ENCODE data around the gene KRT83. TPM values are rescaled to one million over a fixed set of nuclear protein-coding genes. Genes with fewer than 3 reads are reported as not detected.

KRT83 gene
- total and polyA plus RNA-seq, 2 of the 13 experiments (the other 11 are each of a cell fraction or from before 2014, with no cell fraction given): not detected

DNA sequence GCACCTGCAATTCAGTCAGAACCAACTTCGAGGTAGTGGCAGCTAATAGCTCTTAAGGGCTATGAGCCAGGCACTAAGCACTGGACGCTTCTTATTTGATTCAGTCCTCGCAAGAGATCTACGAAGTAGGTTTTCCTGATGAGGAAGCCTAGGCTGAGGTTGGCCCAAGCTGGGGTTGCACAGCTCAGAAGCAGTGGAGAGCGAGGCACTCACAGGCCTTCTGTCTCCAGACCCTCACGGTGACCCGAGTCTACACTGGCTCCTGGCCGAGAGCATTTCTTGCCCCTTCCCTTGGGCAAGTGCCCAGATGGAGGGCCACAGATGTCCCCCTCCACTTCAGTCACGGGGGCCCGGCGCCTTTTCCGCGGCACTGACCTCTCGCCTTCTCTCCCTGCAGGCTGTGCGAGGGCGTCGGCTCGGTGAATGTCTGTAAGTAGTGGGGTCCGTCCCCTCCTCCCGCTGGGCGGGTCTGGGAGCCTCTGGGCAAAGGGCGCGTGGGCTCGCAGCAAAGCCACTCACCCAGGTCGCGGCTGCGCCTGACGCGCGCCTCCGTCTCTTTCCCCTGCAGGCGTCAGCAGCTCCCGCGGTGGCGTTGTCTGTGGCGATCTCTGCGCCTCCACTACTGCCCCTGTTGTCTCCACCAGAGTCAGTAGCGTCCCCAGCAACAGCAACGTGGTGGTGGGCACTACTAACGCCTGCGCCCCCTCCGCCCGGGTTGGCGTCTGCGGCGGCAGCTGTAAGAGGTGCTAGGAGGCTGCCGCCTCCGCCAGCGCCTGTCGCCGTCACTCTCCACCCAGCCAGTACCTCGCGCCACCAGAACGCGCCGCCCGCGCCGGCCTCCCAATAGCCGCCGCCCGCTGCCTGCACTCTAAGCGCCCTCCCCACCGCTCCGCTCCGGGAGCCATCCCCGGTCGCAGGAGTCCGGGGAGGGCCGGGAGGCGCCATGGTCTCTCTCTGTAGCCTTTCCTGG lies 13.1 kb downstream of the KRT83 start (continued):
- TF ChIP-seq, protein P1, sequence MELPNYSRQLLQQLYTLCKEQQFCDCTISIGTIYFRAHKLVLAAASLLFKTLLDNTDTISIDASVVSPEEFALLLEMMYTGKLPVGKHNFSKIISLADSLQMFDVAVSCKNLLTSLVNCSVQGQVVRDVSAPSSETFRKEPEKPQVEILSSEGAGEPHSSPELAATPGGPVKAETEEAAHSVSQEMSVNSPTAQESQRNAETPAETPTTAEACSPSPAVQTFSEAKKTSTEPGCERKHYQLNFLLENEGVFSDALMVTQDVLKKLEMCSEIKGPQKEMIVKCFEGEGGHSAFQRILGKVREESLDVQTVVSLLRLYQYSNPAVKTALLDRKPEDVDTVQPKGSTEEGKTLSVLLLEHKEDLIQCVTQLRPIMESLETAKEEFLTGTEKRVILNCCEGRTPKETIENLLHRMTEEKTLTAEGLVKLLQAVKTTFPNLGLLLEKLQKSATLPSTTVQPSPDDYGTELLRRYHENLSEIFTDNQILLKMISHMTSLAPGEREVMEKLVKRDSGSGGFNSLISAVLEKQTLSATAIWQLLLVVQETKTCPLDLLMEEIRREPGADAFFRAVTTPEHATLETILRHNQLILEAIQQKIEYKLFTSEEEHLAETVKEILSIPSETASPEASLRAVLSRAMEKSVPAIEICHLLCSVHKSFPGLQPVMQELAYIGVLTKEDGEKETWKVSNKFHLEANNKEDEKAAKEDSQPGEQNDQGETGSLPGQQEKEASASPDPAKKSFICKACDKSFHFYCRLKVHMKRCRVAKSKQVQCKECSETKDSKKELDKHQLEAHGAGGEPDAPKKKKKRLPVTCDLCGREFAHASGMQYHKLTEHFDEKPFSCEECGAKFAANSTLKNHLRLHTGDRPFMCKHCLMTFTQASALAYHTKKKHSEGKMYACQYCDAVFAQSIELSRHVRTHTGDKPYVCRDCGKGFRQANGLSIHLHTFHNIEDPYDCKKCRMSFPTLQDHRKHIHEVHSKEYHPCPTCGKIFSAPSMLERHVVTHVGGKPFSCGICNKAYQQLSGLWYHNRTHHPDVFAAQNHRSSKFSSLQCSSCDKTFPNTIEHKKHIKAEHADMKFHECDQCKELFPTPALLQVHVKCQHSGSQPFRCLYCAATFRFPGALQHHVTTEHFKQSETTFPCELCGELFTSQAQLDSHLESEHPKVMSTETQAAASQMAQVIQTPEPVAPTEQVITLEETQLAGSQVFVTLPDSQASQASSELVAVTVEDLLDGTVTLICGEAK (IDR thresholded peaks at IDR 0.05): no peak
- TF ChIP-seq, protein P1 (CRISPR knock-in tag; IDR thresholded peaks at IDR 0.05): no peak
- TF ChIP-seq ZNF790 (CRISPR knock-in tag; IDR thresholded peaks at IDR 0.05; ENCODE audit: borderline replicate concordance) (no peak), HNRNPLL (IDR thresholded peaks at IDR 0.05; ENCODE audit: low read depth, low read length, poor library complexity, severe bottlenecking) (peak; percentile 53), KLF6 (CRISPR knock-in tag; IDR thresholded peaks at IDR 0.05) (no peak), SPEN (CRISPR knock-in tag; IDR thresholded peaks at IDR 0.05; ENCODE audit: low read depth) (0 out of 2 replicates have a peak, but pooled peaks have one; percentile 23)
- TF ChIP-seq, protein P2, sequence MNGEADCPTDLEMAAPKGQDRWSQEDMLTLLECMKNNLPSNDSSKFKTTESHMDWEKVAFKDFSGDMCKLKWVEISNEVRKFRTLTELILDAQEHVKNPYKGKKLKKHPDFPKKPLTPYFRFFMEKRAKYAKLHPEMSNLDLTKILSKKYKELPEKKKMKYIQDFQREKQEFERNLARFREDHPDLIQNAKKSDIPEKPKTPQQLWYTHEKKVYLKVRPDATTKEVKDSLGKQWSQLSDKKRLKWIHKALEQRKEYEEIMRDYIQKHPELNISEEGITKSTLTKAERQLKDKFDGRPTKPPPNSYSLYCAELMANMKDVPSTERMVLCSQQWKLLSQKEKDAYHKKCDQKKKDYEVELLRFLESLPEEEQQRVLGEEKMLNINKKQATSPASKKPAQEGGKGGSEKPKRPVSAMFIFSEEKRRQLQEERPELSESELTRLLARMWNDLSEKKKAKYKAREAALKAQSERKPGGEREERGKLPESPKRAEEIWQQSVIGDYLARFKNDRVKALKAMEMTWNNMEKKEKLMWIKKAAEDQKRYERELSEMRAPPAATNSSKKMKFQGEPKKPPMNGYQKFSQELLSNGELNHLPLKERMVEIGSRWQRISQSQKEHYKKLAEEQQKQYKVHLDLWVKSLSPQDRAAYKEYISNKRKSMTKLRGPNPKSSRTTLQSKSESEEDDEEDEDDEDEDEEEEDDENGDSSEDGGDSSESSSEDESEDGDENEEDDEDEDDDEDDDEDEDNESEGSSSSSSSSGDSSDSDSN (CRISPR knock-in tag; IDR thresholded peaks at IDR 0.05): peak; percentile 36; the same call in 1 of the 2 replicates
- TF ChIP-seq, protein P3, sequence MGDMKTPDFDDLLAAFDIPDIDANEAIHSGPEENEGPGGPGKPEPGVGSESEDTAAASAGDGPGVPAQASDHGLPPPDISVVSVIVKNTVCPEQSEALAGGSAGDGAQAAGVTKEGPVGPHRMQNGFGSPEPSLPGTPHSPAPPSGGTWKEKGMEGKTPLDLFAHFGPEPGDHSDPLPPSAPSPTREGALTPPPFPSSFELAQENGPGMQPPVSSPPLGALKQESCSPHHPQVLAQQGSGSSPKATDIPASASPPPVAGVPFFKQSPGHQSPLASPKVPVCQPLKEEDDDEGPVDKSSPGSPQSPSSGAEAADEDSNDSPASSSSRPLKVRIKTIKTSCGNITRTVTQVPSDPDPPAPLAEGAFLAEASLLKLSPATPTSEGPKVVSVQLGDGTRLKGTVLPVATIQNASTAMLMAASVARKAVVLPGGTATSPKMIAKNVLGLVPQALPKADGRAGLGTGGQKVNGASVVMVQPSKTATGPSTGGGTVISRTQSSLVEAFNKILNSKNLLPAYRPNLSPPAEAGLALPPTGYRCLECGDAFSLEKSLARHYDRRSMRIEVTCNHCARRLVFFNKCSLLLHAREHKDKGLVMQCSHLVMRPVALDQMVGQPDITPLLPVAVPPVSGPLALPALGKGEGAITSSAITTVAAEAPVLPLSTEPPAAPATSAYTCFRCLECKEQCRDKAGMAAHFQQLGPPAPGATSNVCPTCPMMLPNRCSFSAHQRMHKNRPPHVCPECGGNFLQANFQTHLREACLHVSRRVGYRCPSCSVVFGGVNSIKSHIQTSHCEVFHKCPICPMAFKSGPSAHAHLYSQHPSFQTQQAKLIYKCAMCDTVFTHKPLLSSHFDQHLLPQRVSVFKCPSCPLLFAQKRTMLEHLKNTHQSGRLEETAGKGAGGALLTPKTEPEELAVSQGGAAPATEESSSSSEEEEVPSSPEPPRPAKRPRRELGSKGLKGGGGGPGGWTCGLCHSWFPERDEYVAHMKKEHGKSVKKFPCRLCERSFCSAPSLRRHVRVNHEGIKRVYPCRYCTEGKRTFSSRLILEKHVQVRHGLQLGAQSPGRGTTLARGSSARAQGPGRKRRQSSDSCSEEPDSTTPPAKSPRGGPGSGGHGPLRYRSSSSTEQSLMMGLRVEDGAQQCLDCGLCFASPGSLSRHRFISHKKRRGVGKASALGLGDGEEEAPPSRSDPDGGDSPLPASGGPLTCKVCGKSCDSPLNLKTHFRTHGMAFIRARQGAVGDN (CRISPR knock-in tag; IDR thresholded peaks at IDR 0.05): 0 out of 2 replicates have a peak, but pooled peaks have one; percentile 22

Measured in HepG2 (cell line).